Suprapubic skin (tissue), 4 donors: Measurements from ENCODE around the gene ZNF626. TPM values are rescaled to one million over a fixed set of nuclear protein-coding genes. Genes with fewer than 3 reads are reported as not detected.
"Not testable (repeated sequence)": the region's sequence is repeated elsewhere in the genome, so short reads cannot be mapped to it uniquely, and the experiment has no call there.

ENCODE experiments used
- DNase-seq, 2 donors: peaks; one replicate each; pipeline ENCODE4 v3.0.0-alpha.2; 2019; ENCODE audit warnings: low spot score in 2 of 2
- H3K27ac ChIP-seq: fragments of 200-600 bp; sonication (generic); one replicate; pipeline ENCODE4 v1.5.1; 2019
- H3K27me3 ChIP-seq: fragments of 200-600 bp; sonication (generic); one replicate; pipeline ENCODE4 v1.5.1; 2019
- H3K36me3 ChIP-seq: fragments of 200-600 bp; sonication (generic); one replicate; pipeline ENCODE4 v1.5.1; 2019
- H3K4me1 ChIP-seq: fragments of 200-600 bp; sonication (generic); one replicate; pipeline ENCODE4 v1.5.1; 2019
- H3K4me3 ChIP-seq: fragments of 200-600 bp; sonication (generic); one replicate; pipeline ENCODE4 v1.5.1; 2019; ENCODE audit warnings: mild to moderate bottlenecking
- H3K9me3 ChIP-seq: fragments of 200-600 bp; sonication (generic); one replicate; pipeline ENCODE4 v1.5.1; 2019
- EP300 ChIP-seq: sonication (generic); formaldehyde crosslinking; IDR thresholded peaks from one replicate; pipeline ENCODE4 v1.6.1; 2017; ENCODE audit warnings: antibody characterized with exemption
- POLR2A ChIP-seq, 2 donors: fragments of 450-650 bp; IDR thresholded peaks; one replicate each; pipeline ENCODE4 v1.6.1; 2017; ENCODE audit warnings: antibody characterized with exemption in 2 of 2, mild to moderate bottlenecking in 2 of 2, moderate library complexity in 2 of 2
- POLR2AphosphoS5 ChIP-seq, 3 donors: sonication (generic); formaldehyde crosslinking; IDR thresholded peaks; one replicate each; pipeline ENCODE4 v1.6.1; 2017; ENCODE audit warnings: antibody characterized with exemption in 3 of 3
- WGBS: methylation state at CpG from one replicate; pipeline ENCODE4 v1.1.5; 2018; 5-methylcytosine and 5-hydroxymethylcytosine counted together
- total RNA-seq, 4 donors: library from RNA; depleted of rRNA; stranded (reverse); fragments of >200 nt; gene quantifications; one replicate each; pipeline ENCODE4 v1.1.0, GENCODE V29; 2016
- TF ChIP-seq, protein P1 (sequence below), 2 donors: fragments of 200-600 bp in 1 of 2; fragments of 450-650 bp in 1 of 2; sonication (generic) in 1 of 2; IDR thresholded peaks; one replicate each; pipeline ENCODE4 v1.5.1; 2016 to 2019; ENCODE audit warnings: antibody characterized with exemption in 2 of 2, mild to moderate bottlenecking in 1 of 2, moderate library complexity in 1 of 2

The ZNF626 gene
- total RNA-seq, 4 donors from 2014 or later = 14.2 to 24.3 (median 17.1) TPM

DNA sequence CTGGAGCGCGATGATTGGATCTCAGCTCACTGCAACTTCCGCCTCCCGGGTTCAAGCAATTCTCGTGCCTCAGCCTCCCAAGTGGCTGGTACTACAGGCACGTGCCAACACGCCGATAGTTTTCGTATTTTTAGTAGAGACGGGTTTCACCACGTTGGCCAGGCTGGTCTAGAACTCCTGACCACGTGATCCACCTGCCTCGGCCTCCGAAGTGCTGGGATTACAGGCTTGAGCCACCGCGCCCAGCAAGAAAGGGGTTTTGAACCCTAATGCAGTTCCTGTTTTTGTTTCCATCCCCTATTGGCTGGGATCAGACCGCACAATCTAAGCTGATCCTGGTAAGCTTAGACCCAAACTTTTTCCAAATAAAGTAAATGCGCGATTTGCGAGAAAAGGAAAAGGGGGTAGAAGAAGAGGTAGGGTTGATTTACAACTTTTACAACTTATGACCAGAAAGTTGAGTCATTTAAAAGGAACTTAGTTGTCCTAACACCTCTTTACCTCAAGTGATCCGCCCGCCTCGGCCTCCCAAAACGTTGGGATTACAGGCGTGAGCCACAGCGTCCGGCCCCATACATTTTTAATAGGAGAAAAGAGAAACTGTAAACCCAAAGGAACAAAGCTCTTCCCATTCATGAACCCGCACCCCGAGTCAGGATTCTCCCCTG is 764 bp downstream of the ZNF626 start:
- peak overlapping the region; percentile 80 for H3K27ac ChIP-seq
- H3K4me1 ChIP-seq = peaks cover 21% of the 10 kb centered on the region
- peaks cover 27% of the 10 kb centered on the region for H3K36me3 ChIP-seq
- H3K4me3 ChIP-seq = peak overlapping the region; percentile 56
- WGBS = 12% methylated on average over 29 of the region's 29 CpGs
- DNase-seq = no peak
- TF ChIP-seq, protein P1, sequence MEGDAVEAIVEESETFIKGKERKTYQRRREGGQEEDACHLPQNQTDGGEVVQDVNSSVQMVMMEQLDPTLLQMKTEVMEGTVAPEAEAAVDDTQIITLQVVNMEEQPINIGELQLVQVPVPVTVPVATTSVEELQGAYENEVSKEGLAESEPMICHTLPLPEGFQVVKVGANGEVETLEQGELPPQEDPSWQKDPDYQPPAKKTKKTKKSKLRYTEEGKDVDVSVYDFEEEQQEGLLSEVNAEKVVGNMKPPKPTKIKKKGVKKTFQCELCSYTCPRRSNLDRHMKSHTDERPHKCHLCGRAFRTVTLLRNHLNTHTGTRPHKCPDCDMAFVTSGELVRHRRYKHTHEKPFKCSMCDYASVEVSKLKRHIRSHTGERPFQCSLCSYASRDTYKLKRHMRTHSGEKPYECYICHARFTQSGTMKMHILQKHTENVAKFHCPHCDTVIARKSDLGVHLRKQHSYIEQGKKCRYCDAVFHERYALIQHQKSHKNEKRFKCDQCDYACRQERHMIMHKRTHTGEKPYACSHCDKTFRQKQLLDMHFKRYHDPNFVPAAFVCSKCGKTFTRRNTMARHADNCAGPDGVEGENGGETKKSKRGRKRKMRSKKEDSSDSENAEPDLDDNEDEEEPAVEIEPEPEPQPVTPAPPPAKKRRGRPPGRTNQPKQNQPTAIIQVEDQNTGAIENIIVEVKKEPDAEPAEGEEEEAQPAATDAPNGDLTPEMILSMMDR (IDR thresholded peaks at IDR 0.05) = no peak
- no peaks in the 10 kb centered on the region for H3K27me3 ChIP-seq
- peaks cover 9% of the 10 kb centered on the region for H3K9me3 ChIP-seq

DNA sequence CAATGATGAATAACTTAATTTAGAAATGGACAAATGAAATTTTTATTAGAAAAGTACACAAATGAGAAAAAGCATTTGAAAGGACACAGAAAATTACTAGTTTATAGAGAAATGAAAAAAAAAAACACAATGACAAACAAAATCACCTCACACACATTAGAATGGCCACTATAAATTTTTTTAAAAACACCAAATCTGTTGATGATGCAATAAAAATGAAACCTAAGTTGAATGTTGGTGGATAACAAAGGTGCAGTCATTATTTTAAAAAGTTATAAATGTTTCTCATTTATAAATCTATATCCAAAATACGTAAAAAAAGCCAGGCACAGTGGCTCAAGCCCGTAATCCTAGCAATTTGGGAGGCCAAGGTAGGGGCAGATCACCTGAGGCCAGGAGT is 20.8 kb downstream of the ZNF626 start:
- Histone ChIP-seq H3K36me3 (peaks cover 77% of the 10 kb centered on the region), H3K27ac (no peak overlapping the region), H3K9me3 (peaks cover 37% of the 10 kb centered on the region), H3K27me3 (no peaks in the 10 kb centered on the region), H3K4me1 (no peaks in the 10 kb centered on the region), H3K4me3 (no peak overlapping the region)
- 92% methylated on average over 2 of the region's 2 CpGs for WGBS
- TF ChIP-seq POLR2AphosphoS5 (IDR thresholded peaks at IDR 0.05) = no peak
- no peak for TF ChIP-seq POLR2A (IDR thresholded peaks at IDR 0.05)
- TF ChIP-seq, protein P1 (IDR thresholded peaks at IDR 0.05) = no peak
- no peak for TF ChIP-seq EP300
- DNase-seq = no peak

DNA sequence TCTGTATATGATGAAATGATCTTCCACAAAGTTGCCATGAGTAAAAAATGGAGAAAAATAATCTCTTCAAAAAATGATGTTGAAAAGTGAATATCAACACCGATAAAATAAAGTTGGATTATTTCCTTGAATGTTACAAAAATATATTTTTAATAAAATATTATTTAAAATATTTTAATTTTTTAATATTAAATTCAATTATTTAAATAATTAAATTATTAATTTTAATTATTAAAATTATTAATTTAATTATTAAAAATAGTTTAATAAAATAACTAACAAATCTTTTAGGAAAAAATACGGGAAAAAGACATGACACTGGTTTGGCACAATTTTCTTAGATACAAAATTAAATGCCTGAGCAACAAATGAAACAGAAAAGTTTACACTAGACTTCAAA is 21.3 kb downstream of the ZNF626 start:
- Histone ChIP-seq H3K27me3 (no peaks in the 10 kb centered on the region), H3K9me3 (peaks cover 40% of the 10 kb centered on the region), H3K36me3 (peaks cover 77% of the 10 kb centered on the region), H3K4me3 (no peak overlapping the region), H3K4me1 (no peaks in the 10 kb centered on the region), H3K27ac (no peak overlapping the region)
- 93% methylated on average over 2 of the region's 2 CpGs for WGBS
- TF ChIP-seq, protein P1 (IDR thresholded peaks at IDR 0.05) = no peak
- TF ChIP-seq POLR2A (IDR thresholded peaks at IDR 0.05) = no peak
- no peak for TF ChIP-seq POLR2AphosphoS5 (IDR thresholded peaks at IDR 0.05)
- no peak for TF ChIP-seq EP300
- no peak for DNase-seq

DNA sequence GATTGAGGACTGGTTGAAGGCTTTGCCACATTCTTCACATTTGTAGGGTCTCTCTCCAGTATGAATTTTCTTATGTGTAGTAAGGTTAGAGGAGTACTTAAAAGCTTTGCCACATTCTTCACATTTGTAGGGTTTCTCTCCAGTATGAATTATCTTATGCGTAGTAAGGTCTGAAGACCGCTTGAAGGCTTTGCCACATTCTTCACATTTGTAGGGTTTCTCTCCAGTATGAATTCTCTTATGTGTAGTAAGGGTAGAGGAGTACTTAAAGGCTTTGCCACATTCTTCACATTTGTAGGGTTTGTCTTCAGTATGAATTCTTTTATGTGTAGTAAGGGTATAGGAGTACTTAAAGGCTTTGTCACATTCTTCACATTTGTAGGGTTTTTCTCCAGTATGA is 36.8 kb downstream of the ZNF626 start:
- not testable (repeated sequence) for H3K27me3 ChIP-seq, H3K36me3 ChIP-seq, DNase-seq, H3K27ac ChIP-seq, H3K4me3 ChIP-seq, H3K4me1 ChIP-seq
- peaks cover 60% of the 10 kb centered on the region for H3K9me3 ChIP-seq
- 76% methylated on average over 2 of the region's 2 CpGs for WGBS

DNA sequence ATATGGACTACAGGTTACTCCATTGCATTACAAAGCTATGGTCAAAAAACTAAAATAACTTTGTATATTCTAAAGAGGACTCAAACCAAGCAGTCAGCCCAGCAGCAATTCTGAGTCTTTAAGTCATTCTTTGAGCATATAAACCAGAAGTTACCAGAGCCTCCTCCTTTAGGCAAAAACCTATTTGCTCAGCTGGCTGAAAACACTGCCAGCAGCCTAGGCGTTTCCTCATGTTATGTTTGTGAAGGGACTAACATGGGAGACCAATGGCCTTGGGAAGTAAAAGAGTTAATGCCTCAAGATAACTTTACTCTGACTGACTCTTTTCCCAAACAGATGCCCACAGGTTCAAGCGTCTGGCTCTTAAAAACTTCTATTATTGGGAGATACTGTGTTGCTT is 45.3 kb downstream of the ZNF626 start:
- Histone ChIP-seq H3K27me3 (no peaks in the 10 kb centered on the region), H3K36me3 (no peaks in the 10 kb centered on the region), H3K4me1 (no peaks in the 10 kb centered on the region), H3K9me3 (peaks cover 43% of the 10 kb centered on the region), H3K4me3 (no peak overlapping the region), H3K27ac (no peak overlapping the region)
- DNase-seq = no peak
- no peak for TF ChIP-seq EP300
- TF ChIP-seq POLR2A (IDR thresholded peaks at IDR 0.05) = no peak
- no peak for TF ChIP-seq POLR2AphosphoS5 (IDR thresholded peaks at IDR 0.05)
- TF ChIP-seq, protein P1 (IDR thresholded peaks at IDR 0.05) = no peak
- WGBS = 82% methylated on average over 2 of the region's 2 CpGs

DNA sequence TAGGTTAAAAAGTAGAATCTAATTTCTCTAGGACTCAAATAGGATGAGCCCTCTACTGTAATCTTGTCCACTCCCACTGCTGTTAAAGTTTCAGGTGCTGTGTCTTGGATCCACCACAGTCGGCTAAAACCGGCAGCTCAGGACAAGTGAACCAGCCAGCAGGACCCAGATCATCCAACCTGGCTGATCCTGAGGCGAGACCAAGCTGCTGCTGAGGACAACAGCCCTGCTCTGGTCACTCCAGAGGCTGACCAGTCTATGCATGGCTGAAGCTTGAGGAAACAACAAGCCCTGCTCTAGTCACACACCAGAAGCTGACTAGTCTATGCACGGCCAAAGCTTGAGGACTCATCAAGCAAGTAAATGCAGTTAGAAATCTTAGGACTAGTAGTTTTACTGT is 46.4 kb downstream of the ZNF626 start:
- H3K27ac ChIP-seq, DNase-seq, H3K4me3 ChIP-seq, H3K27me3 ChIP-seq, H3K4me1 ChIP-seq, H3K36me3 ChIP-seq: not testable (repeated sequence)
- WGBS = 97% methylated on average over 3 of the region's 4 CpGs
- peaks cover 42% of the 10 kb centered on the region for H3K9me3 ChIP-seq
